Measurements from ENCODE around the gene VILL.
"Not testable (repeated sequence)": the region's sequence is repeated elsewhere in the genome, so short reads cannot be mapped to it uniquely, and the experiment has no call there.

VILL gene

GRCh38 chr3:37987751-37988179, 2.8 kb upstream of the VILL start:
- in situ Hi-C loops (cut with HindIII; ENCODE audit: low sequenced_read_pairs): no loop called here
- no peak overlapping the region for H3K4me3 ChIP-seq (ENCODE audit: low read depth, low read length)

GRCh38 chr3:37988376-37988775, 2.2 kb upstream of the VILL start:
- H3K4me3 ChIP-seq (ENCODE audit: low read depth, low read length); DNase-seq (ENCODE audit: low read depth); in situ Hi-C loops (cut with HindIII; ENCODE audit: low sequenced_read_pairs): not testable (repeated sequence)

More at GRCh38 chr3:37987751-37988179, 2.8 kb upstream of the VILL start:
- no peak for DNase-seq (ENCODE audit: low read depth)
- TF ChIP-seq CTCF (IDR thresholded peaks at IDR 0.05; ENCODE audit: low read depth, low read length, missing control alignments): no peak

GRCh38 chr3:37988931-37989525, 1.6 kb upstream of the VILL start:
- in situ Hi-C loops (cut with HindIII; ENCODE audit: low sequenced_read_pairs): no loop called here
- no peak overlapping the region for H3K4me3 ChIP-seq (ENCODE audit: low read depth, low read length)
- no peak for DNase-seq (ENCODE audit: low read depth)
- TF ChIP-seq CTCF (IDR thresholded peaks at IDR 0.05; ENCODE audit: low read depth, low read length, missing control alignments): no peak

GRCh38 chr3:37989821-37990480, 635 bp upstream of the VILL start:
- no peak for TF ChIP-seq CTCF (IDR thresholded peaks at IDR 0.05; ENCODE audit: low read depth, low read length, missing control alignments)
- H3K4me3 ChIP-seq (ENCODE audit: low read depth, low read length): no peak overlapping the region
- in situ Hi-C loops (cut with HindIII; ENCODE audit: low sequenced_read_pairs): no loop called here
- DNase-seq (ENCODE audit: low read depth): no peak

- no peak for TF ChIP-seq CTCF (IDR thresholded peaks at IDR 0.05; ENCODE audit: low read depth, low read length, missing control alignments)
- no peak for DNase-seq (ENCODE audit: low read depth)
- in situ Hi-C loops (cut with HindIII; ENCODE audit: low sequenced_read_pairs): no loop called here
- no peak overlapping the region for H3K4me3 ChIP-seq (ENCODE audit: low read depth, low read length)
These were observed 523 bp downstream of the VILL start for GRCh38 chr3:37991109-37991508.

GRCh38 chr3:37991823-37992222, 1.2 kb downstream of the VILL start:
- in situ Hi-C loops (cut with HindIII; ENCODE audit: low sequenced_read_pairs): no loop called here
- DNase-seq (ENCODE audit: low read depth): no peak
- H3K4me3 ChIP-seq (ENCODE audit: low read depth, low read length): no peak overlapping the region
- no peak for TF ChIP-seq CTCF (IDR thresholded peaks at IDR 0.05; ENCODE audit: low read depth, low read length, missing control alignments)

GRCh38 chr3:37992271-37993066, 1.9 kb downstream of the VILL start:
- no peak for DNase-seq (ENCODE audit: low read depth)
- in situ Hi-C loops (cut with HindIII; ENCODE audit: low sequenced_read_pairs): no loop called here

More at GRCh38 chr3:37992271-37993066, 1.9 kb downstream of the VILL start:
- TF ChIP-seq CTCF (IDR thresholded peaks at IDR 0.05; ENCODE audit: low read depth, low read length, missing control alignments): no peak
- no peak overlapping the region for H3K4me3 ChIP-seq (ENCODE audit: low read depth, low read length)

Measured in astrocyte of the cerebellum (primary cell).